Prostate gland (tissue), 2 donors: ENCODE results near the gene DNPH1. TPM values are rescaled to one million over a fixed set of nuclear protein-coding genes. Genes with fewer than 3 reads are reported as not detected.

Experiments
- DNase-seq: peaks from one replicate; pipeline ENCODE4 v3.0.0-alpha.2; 2019; ENCODE audit warnings: low spot score
- H3K27ac ChIP-seq, 2 donors: fragments of 200-600 bp; sonication (generic); 2 replicates each; pipeline ENCODE4 v1.5.1; 2017 to 2019
- H3K27me3 ChIP-seq: fragments of 200-600 bp; sonication (generic); replicated peaks from 2 replicates; pipeline ENCODE4 v1.5.1; 2019; ENCODE audit not compliant: insufficient read depth
- H3K36me3 ChIP-seq, 2 donors: fragments of 200-600 bp; sonication (generic); 1 replicate in 1 of 2; 2 replicates in 1 of 2; pipeline versions ENCODE4 v1.5.1 to v1.8.1; 2017 to 2019
- H3K4me1 ChIP-seq: fragments of 200-600 bp; sonication (generic); replicated peaks from 2 replicates; pipeline ENCODE4 v1.5.1; 2019
- H3K4me3 ChIP-seq, 2 donors: fragments of 200-600 bp; sonication (generic); 2 replicates each; pipeline ENCODE4 v1.5.1; 2017 to 2019
- H3K9me3 ChIP-seq: fragments of 200-600 bp; sonication (generic); 2 replicates; pipeline ENCODE4 v1.5.1; 2017
- CTCF ChIP-seq, 4 experiments: fragments of 200-600 bp in 2 of 4; fragments of 450-650 bp in 2 of 4; sonication (generic) in 2 of 4; IDR thresholded peaks; 1 replicate in 3 of 4; 2 replicates in 1 of 4; pipeline ENCODE4 v1.5.1; 2016 to 2019; ENCODE audit warnings: antibody characterized with exemption in 4 of 4, mild to moderate bottlenecking in 2 of 4, moderate library complexity in 2 of 4
- POLR2A ChIP-seq: fragments of 450-650 bp; IDR thresholded peaks from one replicate; pipeline ENCODE4 v1.6.1; 2016; ENCODE audit warnings: antibody characterized with exemption, mild to moderate bottlenecking
- POLR2AphosphoS5 ChIP-seq: sonication (generic); formaldehyde crosslinking; IDR thresholded peaks from one replicate; pipeline ENCODE4 v1.6.1; 2017; ENCODE audit warnings: antibody characterized with exemption
- WGBS: methylation state at CpG from one replicate; pipeline ENCODE4 v1.1.5; 2018; 5-methylcytosine and 5-hydroxymethylcytosine counted together
- intact Hi-C: fragments of 100-400 bp; cut with DNase I; formaldehyde crosslinking; loops from one replicate; pipeline ENCODE4 v1.14.2; 2022
- total RNA-seq, 2 donors: library from RNA; depleted of rRNA; stranded (reverse); fragments of >200 nt; gene quantifications; one replicate each; pipeline ENCODE4 v1.1.0, GENCODE V29; 2016

Gene DNPH1
- total RNA-seq, 2 donors from 2014 or later = 40.3 to 138 TPM

- H3K36me3 ChIP-seq = peaks cover 0 to 7% of the 10 kb centered on the region in 2 donors
- no peak overlapping the region for H3K27ac ChIP-seq
- H3K27me3 ChIP-seq = no peaks in the 10 kb centered on the region
- no peak for TF ChIP-seq CTCF (IDR thresholded peaks at IDR 0.05)
- TF ChIP-seq POLR2AphosphoS5 = no peak
- no peak for TF ChIP-seq POLR2A
- no peak overlapping the region for H3K4me3 ChIP-seq
- no peak for DNase-seq
- intact Hi-C loops = no loop called here
- no peaks in the 10 kb centered on the region for H3K4me1 ChIP-seq
- H3K9me3 ChIP-seq = no peaks in the 10 kb centered on the region
- 92% methylated on average over 5 of the region's 5 CpGs for WGBS
Measured at GRCh38 chr6:43193929-43194328, 35.4 kb downstream of the DNPH1 start.

GRCh38 chr6:43192911-43193310 lies 36.4 kb downstream of the DNPH1 start:
- H3K27me3 ChIP-seq = no peaks in the 10 kb centered on the region
- H3K27ac ChIP-seq = no peak overlapping the region
- TF ChIP-seq POLR2AphosphoS5 = no peak
- TF ChIP-seq CTCF (IDR thresholded peaks at IDR 0.05) = no peak
- no peak for TF ChIP-seq POLR2A
- H3K36me3 ChIP-seq = peaks cover 0 to 6% of the 10 kb centered on the region in 2 donors
- WGBS = 88% methylated on average over 9 of the region's 9 CpGs
- DNase-seq = no peak
- intact Hi-C loops = no loop called here
- no peaks in the 10 kb centered on the region for H3K9me3 ChIP-seq
- no peaks in the 10 kb centered on the region for H3K4me1 ChIP-seq
- H3K4me3 ChIP-seq = no peak overlapping the region

GRCh38 chr6:43189776-43190304 lies 39.4 kb downstream of the DNPH1 start:
- DNase-seq = no peak
- Histone ChIP-seq H3K27me3 (no peaks in the 10 kb centered on the region), H3K9me3 (no peaks in the 10 kb centered on the region), H3K36me3 (peaks cover 0 to 7% of the 10 kb centered on the region in 2 donors), H3K4me3 (no peak overlapping the region), H3K4me1 (no peaks in the 10 kb centered on the region), H3K27ac (no peak overlapping the region)
- intact Hi-C loops = no loop called here
- TF ChIP-seq CTCF (IDR thresholded peaks at IDR 0.05) = no peak
- WGBS = 79% methylated on average over 6 of the region's 6 CpGs

GRCh38 chr6:43188426-43188825 lies 40.9 kb downstream of the DNPH1 start:
- WGBS = 90% methylated on average over 10 of the region's 10 CpGs
- Histone ChIP-seq H3K27ac (no peak overlapping the region), H3K9me3 (no peaks in the 10 kb centered on the region), H3K36me3 (peaks cover 0 to 7% of the 10 kb centered on the region in 2 donors), H3K27me3 (no peaks in the 10 kb centered on the region), H3K4me3 (no peak overlapping the region), H3K4me1 (no peaks in the 10 kb centered on the region)
- TF ChIP-seq POLR2A (no peak), CTCF (IDR thresholded peaks at IDR 0.05) (no peak), POLR2AphosphoS5 (no peak)
- DNase-seq = no peak
- intact Hi-C loops = no loop called here

GRCh38 chr6:43187821-43188220 lies 41.5 kb downstream of the DNPH1 start:
- DNase-seq = no peak
- Histone ChIP-seq H3K9me3 (no peaks in the 10 kb centered on the region), H3K4me1 (peaks cover 4% of the 10 kb centered on the region), H3K27me3 (no peaks in the 10 kb centered on the region), H3K36me3 (peaks cover 0 to 7% of the 10 kb centered on the region in 2 donors), H3K4me3 (no peak overlapping the region), H3K27ac (no peak overlapping the region)
- 95% methylated on average over 7 of the region's 7 CpGs for WGBS
- no peak for TF ChIP-seq CTCF (IDR thresholded peaks at IDR 0.05)
- no peak for TF ChIP-seq POLR2A
- no peak for TF ChIP-seq POLR2AphosphoS5
- intact Hi-C loops = no loop called here
